Esophagus muscularis mucosa (tissue), 4 donors: Measurements from ENCODE around the gene NRAP.

ENCODE experiments used
- CTCF ChIP-seq, 3 experiments: fragments of 200-600 bp in 2 of 3; fragments of 450-650 bp in 1 of 3; sonication (generic) in 2 of 3; IDR thresholded peaks; one replicate each; pipeline ENCODE4 v1.5.1; 2017 to 2019; ENCODE audit warnings: antibody characterized with exemption in 3 of 3, mild to moderate bottlenecking in 2 of 3, moderate library complexity in 1 of 3
- EP300 ChIP-seq: sonication (generic); formaldehyde crosslinking; IDR thresholded peaks from one replicate; pipeline ENCODE4 v1.6.1; 2017; ENCODE audit warnings: antibody characterized with exemption
- POLR2A ChIP-seq: fragments of 450-650 bp; IDR thresholded peaks from one replicate; pipeline ENCODE4 v1.6.1; 2017; ENCODE audit warnings: antibody characterized with exemption, moderate library complexity, mild to moderate bottlenecking, low read depth
- POLR2AphosphoS5 ChIP-seq, 2 donors: sonication (generic); formaldehyde crosslinking; IDR thresholded peaks; one replicate each; pipeline ENCODE4 v1.6.1; 2017; ENCODE audit warnings: antibody characterized with exemption in 2 of 2

DNA sequence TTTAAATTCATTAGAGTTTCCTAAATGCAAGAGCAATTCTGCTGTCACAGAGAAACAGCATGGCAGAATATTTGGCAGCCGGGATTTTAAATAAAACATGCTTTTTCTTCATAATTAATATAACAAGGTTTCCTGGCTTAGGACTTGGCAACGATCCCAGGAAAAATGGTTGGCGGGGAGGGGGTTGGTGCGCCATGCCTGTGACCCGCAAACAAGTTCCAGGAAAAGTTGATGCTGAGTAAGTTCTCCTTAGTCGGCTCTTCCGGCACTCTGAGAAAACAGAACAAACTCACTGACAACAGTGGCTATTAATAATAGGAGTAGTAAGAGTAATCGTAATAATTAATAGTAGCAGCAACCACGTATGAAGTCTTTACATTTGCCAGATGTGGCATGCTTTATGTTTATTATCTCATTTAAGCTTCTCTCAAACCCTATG, 106.4 kb downstream of the NRAP start:
- TF ChIP-seq CTCF (IDR thresholded peaks at IDR 0.05): no peak
- TF ChIP-seq POLR2AphosphoS5 (IDR thresholded peaks at IDR 0.05): no peak
- TF ChIP-seq POLR2A: no peak
- TF ChIP-seq EP300: no peak
